Activated T-cell treated with anti-CD3 and anti-CD28 coated beads for 48 hours (primary cell): ENCODE data around the gene SMAD2.
"Not testable (repeated sequence)": the region's sequence is repeated elsewhere in the genome, so short reads cannot be mapped to it uniquely, and the experiment has no call there.

Source experiments
- DNase-seq: peaks from one replicate; pipeline ENCODE4 v3.0.0-alpha.2; 2020; ENCODE audit warnings: low read depth

SMAD2 gene

GRCh38 chr18:47842836-47843235 lies 87.6 kb downstream of the SMAD2 start:
- no peak for DNase-seq

GRCh38 chr18:47838396-47838795 lies 92.1 kb downstream of the SMAD2 start:
- DNase-seq, result no peak

DNA sequence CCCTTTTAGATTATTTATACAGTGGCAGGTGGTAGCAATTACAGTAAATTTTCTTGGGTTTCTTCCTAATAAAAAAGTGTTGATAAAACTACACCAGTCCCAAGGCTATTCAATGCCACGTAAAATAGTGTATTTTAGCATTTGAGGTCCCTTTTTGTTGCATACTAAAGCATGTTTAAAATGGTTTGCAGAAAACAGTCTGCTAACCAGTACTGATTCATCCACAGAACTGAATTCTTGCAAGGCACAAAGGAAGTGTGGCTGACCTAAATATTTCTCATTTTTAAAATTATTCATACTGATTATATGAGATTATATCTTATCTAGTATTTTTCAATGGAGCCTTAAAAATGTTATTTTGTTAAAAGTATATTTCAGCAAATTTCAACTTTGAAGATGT lies 98.1 kb downstream of the SMAD2 start:
- no peak for DNase-seq

GRCh38 chr18:47831351-47831750 lies 99.1 kb downstream of the SMAD2 start:
- no peak for DNase-seq

GRCh38 chr18:47830772-47831171 lies 99.7 kb downstream of the SMAD2 start:
- DNase-seq, result no peak

DNA sequence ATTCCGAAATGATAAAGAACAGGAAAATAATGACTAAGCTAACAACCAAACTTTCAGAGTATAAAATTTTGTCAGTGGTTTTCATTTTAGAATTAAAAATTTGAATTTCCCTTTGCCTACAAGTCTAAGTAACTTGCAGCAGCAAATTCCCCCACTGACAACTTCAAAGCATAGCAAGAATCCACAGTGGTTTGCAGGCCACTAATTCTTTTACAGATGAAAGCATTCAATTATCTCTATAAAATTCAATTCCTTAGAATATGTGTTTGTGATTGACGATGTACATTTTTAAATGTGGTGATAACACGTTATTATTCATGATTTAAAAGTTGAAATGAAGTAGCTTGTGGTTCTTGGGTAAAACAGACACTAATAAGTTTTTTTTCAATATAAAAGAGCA lies 100.6 kb downstream of the SMAD2 start:
- DNase-seq, result no peak

GRCh38 chr18:47828031-47828430 lies 102.4 kb downstream of the SMAD2 start:
- not testable (repeated sequence) for DNase-seq

GRCh38 chr18:47826157-47827074 lies 104.0 kb downstream of the SMAD2 start:
- DNase-seq, result no peak

DNA sequence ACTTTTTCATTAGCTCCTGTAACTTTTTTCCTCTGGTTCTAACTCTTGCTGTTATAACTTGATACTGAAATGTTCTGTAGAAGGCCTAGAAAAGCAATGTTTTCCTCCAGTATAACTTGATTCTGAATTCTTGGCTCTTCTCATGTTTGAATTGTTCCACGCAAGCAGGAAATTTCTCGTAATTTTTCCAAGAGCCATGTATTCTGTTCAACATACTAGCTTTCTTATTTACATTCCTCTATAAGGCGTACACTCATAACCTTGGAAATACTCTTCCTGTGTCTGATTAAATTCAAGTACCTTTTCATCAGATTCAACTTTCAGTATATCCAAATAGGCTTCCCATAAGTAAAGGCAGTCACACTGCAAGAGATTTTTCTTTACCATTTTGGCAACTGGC lies 109.1 kb downstream of the SMAD2 start:
- no peak for DNase-seq

- DNase-seq, result no peak
These were observed 112.7 kb downstream of the SMAD2 start for GRCh38 chr18:47817795-47818077.

DNA sequence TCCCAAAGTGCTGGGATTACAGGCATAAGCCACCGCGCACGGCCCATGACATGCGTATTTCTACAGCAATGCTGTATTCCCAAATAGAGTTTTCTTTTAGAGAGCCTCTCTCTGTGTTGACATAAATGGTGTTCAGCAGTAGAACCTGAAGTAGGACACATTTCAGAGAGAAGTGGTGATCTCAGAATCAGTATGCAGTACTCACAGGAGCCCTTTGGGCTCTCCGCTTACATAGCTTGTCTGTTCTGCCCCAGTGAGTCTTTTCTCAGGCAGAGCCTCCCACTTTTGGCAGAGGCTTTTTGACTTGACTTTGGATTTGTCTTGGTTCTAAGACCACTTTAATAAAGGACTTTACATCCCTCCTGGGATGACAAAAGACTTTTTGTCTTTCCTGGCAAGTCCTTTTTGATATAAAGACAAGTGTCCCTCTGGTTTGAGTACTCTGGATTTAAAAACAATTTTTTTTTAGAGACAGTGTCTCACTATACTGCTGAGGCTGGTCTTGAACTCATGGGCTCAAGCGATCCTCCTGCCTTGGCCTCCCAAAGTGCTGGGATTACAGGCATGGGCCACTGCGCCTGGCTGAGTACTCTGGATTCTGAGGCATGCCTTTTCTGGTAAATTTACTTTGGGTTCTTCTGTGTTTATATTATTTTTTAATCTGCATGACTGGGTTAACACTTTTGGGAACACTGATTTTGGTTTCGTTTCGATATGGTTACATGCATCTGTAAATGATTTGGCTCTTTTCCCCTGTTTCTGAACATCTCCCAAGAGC lies 113.3 kb downstream of the SMAD2 start:
- no peak for DNase-seq

- no peak for DNase-seq
These were observed 114.8 kb downstream of the SMAD2 start for GRCh38 chr18:47815486-47816270.

DNA sequence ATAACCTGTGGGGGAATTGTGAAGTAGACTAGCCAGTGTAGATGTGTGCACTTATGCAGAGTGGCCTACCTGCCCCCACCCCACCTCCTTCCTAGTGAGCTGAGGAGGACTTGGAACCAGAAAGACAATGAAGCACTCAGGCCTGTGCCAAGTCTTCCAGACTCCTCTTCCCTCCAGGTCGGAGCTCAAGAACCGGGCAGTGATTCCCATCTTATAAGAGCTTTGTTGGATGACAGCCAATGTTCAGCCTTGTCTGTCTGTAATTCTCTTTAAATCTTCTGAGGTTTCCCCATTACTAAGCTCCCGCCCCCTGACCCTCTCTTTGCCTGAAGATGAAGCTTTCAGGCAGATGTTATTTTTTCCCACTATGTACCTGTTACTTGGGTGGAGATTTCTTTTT lies 121.0 kb downstream of the SMAD2 start:
- no peak for DNase-seq

DNA sequence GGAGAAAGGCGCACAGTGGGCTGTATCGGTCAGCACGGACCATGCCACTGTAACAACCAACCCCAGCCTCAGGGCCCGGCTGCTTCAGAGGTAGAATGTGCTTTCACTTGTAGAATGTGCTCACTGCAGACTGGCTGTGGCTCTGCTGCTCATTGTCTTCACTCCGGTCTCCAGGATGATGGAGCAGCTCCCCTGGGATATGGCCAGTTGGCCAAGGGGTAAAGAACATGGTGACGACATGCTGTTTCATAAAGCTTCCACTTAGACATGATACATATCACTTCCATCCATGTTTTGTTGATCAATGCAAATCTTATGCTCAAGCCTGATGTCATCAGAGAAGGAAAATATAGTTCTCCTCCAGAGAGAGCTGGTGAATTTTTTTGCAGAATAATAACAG lies 127.7 kb downstream of the SMAD2 start:
- DNase-seq, result no peak

- no peak for DNase-seq
These were observed 128.6 kb downstream of the SMAD2 start for GRCh38 chr18:47801817-47802216.

- DNase-seq, result no peak
These were observed 129.7 kb downstream of the SMAD2 start for GRCh38 chr18:47800756-47801155.

- no peak for DNase-seq
These were observed 130.2 kb downstream of the SMAD2 start for GRCh38 chr18:47800248-47800647.

DNA sequence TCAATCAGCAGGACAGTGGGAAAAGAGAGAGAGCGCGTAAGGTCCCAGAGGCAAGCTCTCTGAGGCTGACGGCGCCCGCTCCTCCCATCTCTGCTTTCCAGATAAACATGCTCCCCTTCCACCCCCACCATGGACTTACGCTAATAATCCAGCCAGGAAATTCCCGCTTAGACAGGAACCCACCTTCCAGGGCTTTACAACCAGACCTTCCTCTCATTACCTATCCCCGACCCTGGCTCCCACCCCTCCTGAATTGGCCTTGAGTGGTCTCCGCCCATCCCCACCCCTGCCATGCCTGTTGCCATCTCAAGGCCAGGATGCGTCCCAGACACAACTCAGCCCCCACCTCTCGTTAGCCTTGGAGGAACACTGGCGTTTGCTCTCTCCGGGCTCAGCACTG lies 131.1 kb downstream of the SMAD2 start:
- no peak for DNase-seq

DNA sequence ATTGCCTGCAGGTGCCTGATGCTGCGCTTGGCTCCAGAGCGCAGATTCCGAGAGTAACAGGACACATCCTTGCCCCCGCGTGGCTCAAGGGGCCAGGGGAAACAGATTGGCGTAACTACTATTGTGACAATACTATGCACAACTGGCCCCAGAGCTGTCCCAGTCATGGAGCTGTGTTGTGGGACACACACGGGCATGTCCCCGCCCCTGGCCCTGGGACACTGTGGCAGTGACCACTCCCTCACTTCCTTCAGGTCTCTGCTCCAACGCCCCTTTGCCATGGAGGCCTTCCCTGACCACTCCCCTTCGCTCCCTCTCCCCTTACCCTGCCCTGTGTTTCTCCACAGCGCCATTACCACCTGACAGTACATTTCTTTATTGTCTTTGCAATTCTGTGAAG lies 132.1 kb downstream of the SMAD2 start:
- DNase-seq, result no peak

DNA sequence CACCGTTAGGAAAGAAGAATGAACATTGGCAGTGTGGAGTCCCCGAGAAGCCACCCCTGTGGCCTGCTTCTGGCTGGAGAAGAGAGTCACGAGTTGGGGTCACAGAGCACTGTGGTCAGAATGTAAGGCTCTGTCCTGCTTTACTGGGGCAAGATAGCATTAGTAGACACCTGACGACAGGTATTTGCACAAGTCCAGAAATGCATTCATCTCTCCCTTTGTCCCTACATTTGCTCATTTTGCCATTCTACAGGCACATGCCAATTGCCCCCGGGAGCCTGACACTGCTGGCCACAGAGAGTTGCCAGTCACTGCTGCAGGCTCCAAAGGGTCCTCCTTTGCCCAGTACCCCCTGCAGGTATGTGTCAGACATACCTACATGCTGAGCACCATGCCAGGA lies 133.3 kb downstream of the SMAD2 start:
- no peak for DNase-seq

- no peak for DNase-seq
These were observed 135.0 kb downstream of the SMAD2 start for GRCh38 chr18:47795434-47795814.

DNA sequence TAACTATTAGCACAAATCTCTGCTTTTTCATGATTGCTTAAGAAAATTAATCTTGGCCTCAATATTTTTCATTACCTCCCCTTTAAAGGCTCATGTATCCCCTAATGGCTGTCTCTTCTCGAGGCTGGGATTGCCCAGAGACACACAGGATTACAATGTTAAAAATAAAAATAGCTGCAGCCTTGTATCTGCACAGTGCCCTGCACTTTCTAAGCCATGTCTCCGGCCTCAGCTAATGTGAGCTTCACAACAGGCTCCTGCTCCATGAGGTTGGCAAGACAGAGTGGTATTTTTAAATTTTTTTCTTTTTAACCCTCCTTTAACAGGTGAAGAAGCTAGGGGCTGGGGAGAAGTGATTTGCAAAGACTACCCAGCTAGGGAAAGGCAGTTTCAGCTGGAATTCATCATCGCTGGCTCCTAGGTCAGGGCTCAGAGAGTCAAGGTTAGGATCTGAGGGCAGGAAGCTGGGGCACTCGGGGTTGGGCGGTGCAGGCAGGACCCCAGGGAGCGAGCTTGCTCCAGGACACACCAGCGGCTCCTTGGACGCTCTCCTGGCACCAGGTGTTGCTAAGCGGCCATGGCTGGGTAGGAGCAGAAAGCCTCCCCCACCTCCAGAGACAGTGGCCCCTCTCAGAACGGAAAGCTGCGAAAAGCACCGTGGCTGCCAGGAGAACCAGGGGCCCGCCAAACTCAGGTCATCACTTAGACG lies 135.6 kb downstream of the SMAD2 start:
- no peak for DNase-seq
